MCF 10A (cell line): ENCODE data around the gene AK5. TPM values are rescaled to one million over a fixed set of nuclear protein-coding genes. Genes with fewer than 3 reads are reported as not detected.

Experiments
- BruUV-seq: library from RNA; stranded (reverse); fragments of 400-500 nt; replicated peaks from 2 replicates; lab custom pipeline; 2021; lab: Mats Ljungman, UMichigan
- CTCF ChIA-PET: fragments of 300-600 bp; sonication (Branson Sonifier 250); formaldehyde crosslinking; extraction: SDS; loops from one replicate; lab custom pipeline; 2021; ENCODE audit warnings: antibody characterized with exemption, inconsistent platforms; lab: Yijun Ruan, JAX
- POLR2A ChIA-PET: fragments of 300-600, 350-650 bp; sonication (Branson Sonifier 250); formaldehyde crosslinking; extraction: SDS; loops from one replicate; lab custom pipeline; 2020; ENCODE audit warnings: antibody characterized with exemption, inconsistent platforms; lab: Yijun Ruan, JAX
- DNase-seq: peaks from one replicate; pipeline ENCODE4 v3.0.0-alpha.2; 2018; ENCODE audit not compliant: unreplicated experiment
- H3K27ac Mint-ChIP-seq: one replicate; pipeline ENCODE4 v1.8.0; 2022; ENCODE audit warnings: mild to moderate bottlenecking, low read depth, mixed read lengths; ENCODE audit not compliant: unreplicated experiment
- H3K27me3 Mint-ChIP-seq: one replicate; pipeline ENCODE4 v1.8.0; 2022; ENCODE audit warnings: mixed read lengths; ENCODE audit not compliant: insufficient read depth, unreplicated experiment
- H3K36me3 Mint-ChIP-seq: one replicate; pipeline ENCODE4 v1.8.0; 2022; ENCODE audit warnings: mild to moderate bottlenecking, moderate library complexity, mixed read lengths; ENCODE audit not compliant: insufficient read depth, unreplicated experiment
- H3K4me1 Mint-ChIP-seq: one replicate; pipeline ENCODE4 v1.8.0; 2022; ENCODE audit warnings: mixed read lengths; ENCODE audit not compliant: insufficient read depth, unreplicated experiment
- H3K4me3 Mint-ChIP-seq: one replicate; pipeline ENCODE4 v1.8.0; 2022; ENCODE audit warnings: mild to moderate bottlenecking, moderate library complexity, mixed read lengths; ENCODE audit not compliant: unreplicated experiment
- H3K9me3 Mint-ChIP-seq: one replicate; pipeline ENCODE4 v1.8.0; 2022; ENCODE audit warnings: mixed read lengths; ENCODE audit not compliant: unreplicated experiment
- intact Hi-C: fragments of 100-400 bp; cut with micrococcal nuclease; formaldehyde crosslinking; loops from 2 replicates; pipeline ENCODE4 v1.14.1; 2022
- total RNA-seq: library from RNA; stranded (reverse); gene quantifications from 2 replicates; pipeline ENCODE4 v1.2.3, GENCODE V29; 2022
- TF ChIP-seq, protein P1 (sequence below): fragments of 200-600 bp; IDR thresholded peaks from one replicate; pipeline ENCODE4 v1.8.0; 2022; ENCODE audit warnings: antibody characterized with exemption, mild to moderate bottlenecking; ENCODE audit not compliant: unreplicated experiment

The AK5 gene
- total RNA-seq, 1 experiment from 2014 or later, result not detected

DNA sequence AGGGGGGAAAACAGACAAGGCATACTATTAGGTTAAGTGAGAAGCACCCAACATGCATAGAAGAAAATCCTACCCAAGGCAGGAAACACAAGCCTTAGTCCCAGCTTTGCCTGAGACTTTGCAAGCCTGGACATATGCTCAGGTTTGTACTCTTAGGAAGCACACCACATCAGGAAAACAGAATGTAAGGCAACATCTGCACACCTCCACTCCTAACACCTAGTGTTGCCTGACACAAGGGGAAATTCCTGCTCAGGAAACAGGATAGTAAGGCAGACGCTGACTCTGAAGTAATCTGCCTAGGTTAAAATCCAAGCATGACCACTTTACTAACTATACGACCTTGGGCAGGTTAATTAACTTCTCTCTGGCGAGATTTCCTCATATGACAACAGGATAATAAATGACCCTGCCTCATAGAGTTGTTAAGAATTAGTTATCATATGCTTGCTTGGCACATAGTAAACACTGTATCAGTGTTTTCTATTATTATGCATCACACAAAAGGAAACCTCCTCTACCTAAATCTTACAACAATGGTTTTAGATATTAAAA is 280.9 kb downstream of the AK5 start:
- BruUV-seq, result no TSS peak
- no peaks in the 10 kb centered on the region for H3K9me3 Mint-ChIP-seq
- H3K4me1 Mint-ChIP-seq, result no peaks in the 10 kb centered on the region
- H3K4me3 Mint-ChIP-seq, result no peak overlapping the region
- TF ChIP-seq, protein P1, sequence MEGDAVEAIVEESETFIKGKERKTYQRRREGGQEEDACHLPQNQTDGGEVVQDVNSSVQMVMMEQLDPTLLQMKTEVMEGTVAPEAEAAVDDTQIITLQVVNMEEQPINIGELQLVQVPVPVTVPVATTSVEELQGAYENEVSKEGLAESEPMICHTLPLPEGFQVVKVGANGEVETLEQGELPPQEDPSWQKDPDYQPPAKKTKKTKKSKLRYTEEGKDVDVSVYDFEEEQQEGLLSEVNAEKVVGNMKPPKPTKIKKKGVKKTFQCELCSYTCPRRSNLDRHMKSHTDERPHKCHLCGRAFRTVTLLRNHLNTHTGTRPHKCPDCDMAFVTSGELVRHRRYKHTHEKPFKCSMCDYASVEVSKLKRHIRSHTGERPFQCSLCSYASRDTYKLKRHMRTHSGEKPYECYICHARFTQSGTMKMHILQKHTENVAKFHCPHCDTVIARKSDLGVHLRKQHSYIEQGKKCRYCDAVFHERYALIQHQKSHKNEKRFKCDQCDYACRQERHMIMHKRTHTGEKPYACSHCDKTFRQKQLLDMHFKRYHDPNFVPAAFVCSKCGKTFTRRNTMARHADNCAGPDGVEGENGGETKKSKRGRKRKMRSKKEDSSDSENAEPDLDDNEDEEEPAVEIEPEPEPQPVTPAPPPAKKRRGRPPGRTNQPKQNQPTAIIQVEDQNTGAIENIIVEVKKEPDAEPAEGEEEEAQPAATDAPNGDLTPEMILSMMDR, result no peak
- H3K27ac Mint-ChIP-seq, result no peak overlapping the region
- CTCF ChIA-PET, result no interaction called here
- DNase-seq, result no peak
- intact Hi-C loops, result no loop called here
- POLR2A ChIA-PET, result interaction anchor here (1.2 to 1.3 kb wide), 2 partner anchors 9 to 120 kb away, joined by 4 to 7 read pairs; partner anchors contain the start of gene ZZZ3
- peaks cover 85% of the 10 kb centered on the region for H3K36me3 Mint-ChIP-seq
- H3K27me3 Mint-ChIP-seq, result no peaks in the 10 kb centered on the region

DNA sequence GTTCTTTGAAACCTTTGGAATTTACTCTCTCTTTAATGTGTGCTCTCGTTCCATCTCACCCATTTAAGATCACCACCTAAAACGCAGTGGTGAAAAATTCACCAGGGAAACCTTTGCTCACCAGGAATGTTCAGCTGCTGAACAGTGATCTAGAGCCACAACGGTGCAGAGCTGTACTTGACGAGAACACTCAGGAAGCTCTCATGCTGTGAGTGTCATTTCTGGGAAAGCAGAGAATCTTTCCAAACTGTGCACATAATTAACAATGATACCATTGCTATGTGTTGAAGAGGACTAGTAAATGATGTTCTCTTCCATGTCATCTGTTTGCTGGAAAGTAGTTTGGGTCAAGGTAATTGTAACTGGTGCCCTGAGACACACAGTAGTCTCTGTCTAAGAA is 283.5 kb downstream of the AK5 start:
- no peak overlapping the region for H3K27ac Mint-ChIP-seq
- BruUV-seq, result no TSS peak
- intact Hi-C loops, result no loop called here
- no peaks in the 10 kb centered on the region for H3K27me3 Mint-ChIP-seq
- TF ChIP-seq, protein P1, result no peak
- DNase-seq, result no peak
- H3K9me3 Mint-ChIP-seq, result no peaks in the 10 kb centered on the region
- ChIA-PET CTCF (interaction anchor here (1.3 kb wide), 1 partner anchor 25 kb away, joined by 3 read pairs; no protein-coding TSS in a partner anchor), POLR2A (no interaction called here)
- peaks cover 89% of the 10 kb centered on the region for H3K36me3 Mint-ChIP-seq
- H3K4me1 Mint-ChIP-seq, result no peaks in the 10 kb centered on the region
- H3K4me3 Mint-ChIP-seq, result no peak overlapping the region

DNA sequence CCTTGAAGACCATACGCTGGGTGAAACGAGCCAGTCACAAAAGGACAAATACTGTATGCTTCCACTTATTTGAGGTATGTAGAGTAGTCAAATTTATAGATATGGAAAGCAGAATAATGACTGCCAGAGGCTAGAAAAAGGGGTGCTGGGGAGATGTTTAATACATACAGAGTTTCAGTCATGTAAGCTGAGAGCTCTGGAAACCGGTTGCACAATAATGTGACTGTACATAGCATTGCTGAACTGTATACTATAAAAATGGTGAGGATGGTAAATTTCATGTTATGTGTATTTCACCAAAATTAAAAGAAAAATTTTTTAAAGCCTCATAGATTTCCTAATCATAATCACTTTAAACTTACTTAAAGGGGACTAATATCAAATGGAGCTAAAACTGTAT is 289.8 kb downstream of the AK5 start:
- POLR2A ChIA-PET, result interaction anchor here (0.6 to 1.2 kb wide), 4 partner anchors 9 to 33 kb away, joined by 3 to 4 read pairs (median 3); no protein-coding TSS in a partner anchor
- Mint-ChIP-seq H3K4me3 (no peak overlapping the region), H3K9me3 (no peaks in the 10 kb centered on the region), H3K36me3 (peaks cover 97% of the 10 kb centered on the region), H3K27me3 (no peaks in the 10 kb centered on the region), H3K27ac (no peak overlapping the region), H3K4me1 (no peaks in the 10 kb centered on the region)
- intact Hi-C loops, result no loop called here
- TF ChIP-seq, protein P1, result no peak
- CTCF ChIA-PET, result no interaction called here
- peak; percentile 27 for DNase-seq
- BruUV-seq, result no TSS peak

DNA sequence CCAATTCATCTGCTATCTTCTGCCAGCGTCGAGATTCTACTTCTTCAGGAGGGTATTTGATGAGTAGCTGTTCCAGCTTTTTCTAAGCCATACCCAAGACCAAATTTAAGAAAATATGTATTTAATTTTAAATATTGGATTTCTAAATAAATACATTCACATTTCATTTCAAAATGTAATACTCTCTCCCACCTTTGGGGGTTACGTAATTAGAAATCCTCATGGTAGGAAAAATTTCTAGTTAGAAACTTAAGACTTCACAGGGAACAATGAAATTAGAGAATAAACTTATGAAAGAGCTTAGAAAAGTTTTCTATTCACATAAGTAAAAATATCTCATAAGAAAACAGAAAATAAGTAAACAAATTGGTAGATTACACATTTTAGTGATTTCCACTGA is 297.7 kb downstream of the AK5 start:
- no peaks in the 10 kb centered on the region for H3K9me3 Mint-ChIP-seq
- BruUV-seq, result no TSS peak
- intact Hi-C loops, result no loop called here
- no peak for DNase-seq
- H3K27me3 Mint-ChIP-seq, result no peaks in the 10 kb centered on the region
- no peak overlapping the region for H3K4me3 Mint-ChIP-seq
- CTCF ChIA-PET, result interaction anchor here (0.6 to 1.2 kb wide), 3 partner anchors 10 to 419 kb away, joined by 3 read pairs; no protein-coding TSS in a partner anchor
- TF ChIP-seq, protein P1, result peak; percentile 5
- POLR2A ChIA-PET, result interaction anchor here (0.6 to 1.5 kb wide), 2 partner anchors 103 to 355 kb away, joined by 4 read pairs; partner anchors contain the start of gene ZZZ3
- H3K27ac Mint-ChIP-seq, result no peak overlapping the region
- H3K36me3 Mint-ChIP-seq, result peaks cover 86% of the 10 kb centered on the region
- H3K4me1 Mint-ChIP-seq, result no peaks in the 10 kb centered on the region
